H1 (cell line): ENCODE data around the gene LACTB. TPM values are rescaled to one million over a fixed set of nuclear protein-coding genes. Genes with fewer than 3 reads are reported as not detected.

Source experiments
- ASH2L ChIP-seq: fragments of 200-600, 300-600 bp; sonication (generic); IDR thresholded peaks from one replicate; pipeline ENCODE4 v1.7.1; 2017; ENCODE audit warnings: low read length
- CEBPB ChIP-seq: IDR thresholded peaks from 2 replicates; pipeline ENCODE4 v1.6.1; 2012; ENCODE audit warnings: low read depth, low read length
- EZH2 ChIP-seq: fragments of 200-600 bp; sonication (generic); IDR thresholded peaks from 2 replicates; pipeline ENCODE4 v1.7.1; 2012; ENCODE audit warnings: low read depth, mild to moderate bottlenecking, moderate library complexity, low read length, inconsistent platforms; ENCODE audit not compliant: severe bottlenecking
- GTF2F1 ChIP-seq: IDR thresholded peaks from 2 replicates; pipeline ENCODE4 v1.6.1; 2012; ENCODE audit warnings: low read depth, low read length, improper control_type of control experiment, borderline replicate concordance
- HDAC2 ChIP-seq, 2 experiments: fragments of 300-600 bp in 1 of 2; sonication (generic) in 1 of 2; IDR thresholded peaks; 2 replicates each; pipeline ENCODE4 v1.6.1; 2011 to 2012; ENCODE audit warnings: low read depth in 2 of 2, low read length in 2 of 2, mild to moderate bottlenecking in 2 of 2, moderate library complexity in 2 of 2, borderline replicate concordance in 1 of 2, inconsistent platforms in 1 of 2
- KDM4A ChIP-seq: IDR thresholded peaks from one replicate; pipeline ENCODE4 v1.7.1; 2012; ENCODE audit warnings: low read depth, mild to moderate bottlenecking, moderate library complexity, low read length, inconsistent platforms; ENCODE audit not compliant: severe bottlenecking
- NRF1 ChIP-seq: IDR thresholded peaks from 2 replicates; pipeline ENCODE4 v1.6.1; 2011; ENCODE audit warnings: mild to moderate bottlenecking, low read depth, low read length, improper control_type of control experiment
- PHF8 ChIP-seq: fragments of 200-600 bp; sonication (generic); conservative IDR thresholded peaks from 2 replicates; pipeline ENCODE4 v1.7.1; 2012; ENCODE audit warnings: low read depth, mild to moderate bottlenecking, inconsistent platforms, low read length, moderate library complexity
- POLR2A ChIP-seq, 2 experiments: IDR thresholded peaks; 1 replicate in 1 of 2; 2 replicates in 1 of 2; pipeline ENCODE4 v1.6.1; 2011; ENCODE audit warnings: low read depth in 2 of 2, low read length in 2 of 2, mild to moderate bottlenecking in 2 of 2; ENCODE audit errors: control extremely low read depth in 1 of 2
- POLR2AphosphoS5 ChIP-seq: IDR thresholded peaks from 2 replicates; pipeline ENCODE4 v1.6.1; 2011; ENCODE audit warnings: low read depth, low read length
- RBBP5 ChIP-seq: IDR thresholded peaks from 2 replicates; pipeline ENCODE4 v1.7.1; 2012; ENCODE audit warnings: low read depth, mild to moderate bottlenecking, inconsistent platforms, low read length, moderate library complexity, borderline replicate concordance
- SAP30 ChIP-seq: fragments of 300-600 bp; sonication (generic); IDR thresholded peaks from 2 replicates; pipeline ENCODE4 v1.7.1; 2012; ENCODE audit warnings: low read length, moderate library complexity, mild to moderate bottlenecking, inconsistent platforms; ENCODE audit not compliant: insufficient read depth, insufficient replicate concordance
- SIN3A ChIP-seq, 2 experiments: IDR thresholded peaks in 1 of 2; conservative IDR thresholded peaks in 1 of 2; 2 replicates each; pipeline ENCODE4 v1.6.1; 2011 to 2012; ENCODE audit warnings: low read length in 2 of 2, improper control_type of control experiment in 1 of 2, low read depth in 1 of 2, mild to moderate bottlenecking in 1 of 2
- SP2 ChIP-seq: IDR thresholded peaks from 2 replicates; pipeline ENCODE4 v1.6.1; 2012; ENCODE audit warnings: mild to moderate bottlenecking, low read length, inconsistent platforms
- SUZ12 ChIP-seq: fragments of 200-600 bp; sonication (generic); IDR thresholded peaks from 2 replicates; pipeline ENCODE4 v1.6.1; 2012; ENCODE audit warnings: mild to moderate bottlenecking, inconsistent platforms, low read length, moderate library complexity, mixed read lengths
- TAF1 ChIP-seq: IDR thresholded peaks from 2 replicates; pipeline ENCODE4 v1.6.1; 2011; ENCODE audit warnings: mild to moderate bottlenecking, low read depth, low read length
- TBP ChIP-seq: IDR thresholded peaks from 2 replicates; pipeline ENCODE4 v1.6.1; 2011; ENCODE audit warnings: low read depth, low read length, improper control_type of control experiment
- polyA plus RNA-seq, 7 experiments: library from polyadenylated mRNA; depleted of rRNA in 3 of 7; stranded (reverse) in 5 of 7; unstranded in 2 of 7; fragments of >200 nt in 5 of 7; fragments of 200-250 nt in 2 of 7; gene quantifications; 1 replicate in 5 of 7; 2 replicates in 1 of 7; 4 replicates in 1 of 7; pipeline versions ENCODE4 v1.2.1 to v1.2.3, GENCODE V29; 2011 to 2013; ENCODE audit warnings: missing spikeins in 2 of 7, mixed read lengths in 2 of 7
- total RNA-seq: library from RNA; stranded (reverse); fragmentation: NEBNext Ultra II Directional; extraction: Animal tissue kit (Norgen Biotek cat#: 25700); gene quantifications from 2 replicates; pipeline ENCODE4 v1.2.1, GENCODE V29; 2021

LACTB gene
- total and polyA plus RNA-seq, 2 of the 8 experiments (the other 6 are each of a cell fraction or from before 2014, with no cell fraction given) = 5.8 to 14.9 TPM

GRCh38 chr15:63157118-63157843 is 35.6 kb downstream of the LACTB start, which contains the start of gene RPS27L (continued):
- TF ChIP-seq SIN3A (conservative IDR thresholded peaks at IDR 0.05 in 1 of 2, IDR thresholded peaks at IDR 0.05 in 1 of 2; ENCODE audit: low read depth in 1 of 2, low read length in 2 of 2) (peak; percentile 91 to 94), CEBPB (no peak; the same call in 1 of the 2 replicates), TBP (peak; percentile 86), SUZ12 (no peak), GTF2F1 (0 out of 2 replicates have a peak, but pooled peaks have one; percentile 37), KDM4A (peak; percentile 87), ASH2L (peak; percentile 39), SP2 (peak; percentile 78), PHF8 (peak; percentile 76), RBBP5 (peak; percentile 93), POLR2A (IDR thresholded peaks at IDR 0.05; ENCODE audit: control extremely low read depth in 1 of 2, low read depth in 2 of 2, low read length in 2 of 2) (peak; percentile 55 to 89), HDAC2 (IDR thresholded peaks at IDR 0.05; ENCODE audit: borderline replicate concordance in 1 of 2, low read depth in 2 of 2, low read length in 2 of 2) (peak in 1 of 2 experiments; percentile 83; a peak in 1 of 4 replicates), TAF1 (peak; percentile 96), POLR2AphosphoS5 (peak; percentile 96), NRF1 (no peak), SAP30 (peak; percentile 52), EZH2 (no peak)
